Nephron progenitor cell (in vitro differentiated cells): ENCODE results near the gene PGAP6.
"Not testable (repeated sequence)": the region's sequence is repeated elsewhere in the genome, so short reads cannot be mapped to it uniquely, and the experiment has no call there.

Source experiments
- DNase-seq: peaks from one replicate; pipeline ENCODE4 v3.0.0; 2021
- H3K27ac Mint-ChIP-seq: 2 replicates; pipeline ENCODE4 v1.8.0; 2021; ENCODE audit warnings: mild to moderate bottlenecking, moderate library complexity, mixed read lengths
- H3K27me3 Mint-ChIP-seq: 2 replicates; pipeline ENCODE4 v1.8.0; 2021; ENCODE audit warnings: mild to moderate bottlenecking, low read depth, mixed read lengths; ENCODE audit not compliant: poor library complexity
- H3K36me3 Mint-ChIP-seq: 2 replicates; pipeline ENCODE4 v1.8.0; 2021; ENCODE audit warnings: low read depth, mixed read lengths
- H3K4me1 Mint-ChIP-seq: 2 replicates; pipeline ENCODE4 v1.8.0; 2021; ENCODE audit warnings: mixed read lengths
- H3K4me3 Mint-ChIP-seq: 2 replicates; pipeline ENCODE4 v1.8.0; 2021; ENCODE audit warnings: mild to moderate bottlenecking, moderate library complexity, mixed read lengths
- H3K9me3 Mint-ChIP-seq: 2 replicates; pipeline ENCODE4 v1.8.0; 2021; ENCODE audit warnings: mild to moderate bottlenecking, moderate library complexity, mixed read lengths
- CTCF ChIP-seq: fragments of 200-600 bp; sonication (generic); IDR thresholded peaks from 2 replicates; pipeline ENCODE4 v1.5.0; 2021; ENCODE audit warnings: antibody characterized with exemption

Gene PGAP6

DNA sequence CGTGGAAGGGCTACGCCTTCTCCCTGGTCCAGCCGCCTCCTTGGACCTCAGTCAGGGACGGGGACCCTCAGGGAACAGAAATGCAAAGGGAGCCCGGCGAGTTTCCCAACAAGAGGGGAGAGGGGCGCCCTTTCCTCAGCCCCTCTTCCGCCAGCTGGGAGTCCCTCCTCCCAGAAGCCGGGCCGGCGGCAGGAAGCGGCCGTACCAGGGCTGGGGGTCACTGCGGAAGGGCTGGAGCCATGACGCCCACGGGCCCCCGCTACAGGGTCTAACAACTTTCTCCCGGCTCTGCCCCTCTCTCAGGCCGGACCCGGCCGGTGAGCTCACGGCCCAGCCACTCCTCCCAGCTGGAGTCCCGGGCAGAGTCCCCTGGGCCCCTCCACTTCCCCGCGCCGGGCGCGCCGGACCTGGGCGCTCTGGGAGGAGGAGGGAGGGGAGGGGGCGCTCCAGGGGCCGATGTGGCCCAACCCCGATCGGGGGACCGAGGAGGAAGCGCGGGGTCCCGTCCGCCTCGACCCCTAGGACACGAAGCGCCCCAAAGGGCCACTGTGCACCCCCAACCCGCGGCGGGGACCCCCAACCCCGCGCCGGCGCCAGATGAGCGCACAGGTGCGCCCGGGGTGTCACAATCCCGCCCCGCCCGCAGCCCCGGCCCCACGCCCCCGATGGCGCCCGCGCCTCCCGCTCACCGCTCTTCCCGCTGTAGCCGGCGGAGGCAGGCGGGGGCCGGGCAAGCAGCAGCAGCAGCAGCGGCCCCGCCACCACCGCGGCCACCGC lies 578 bp downstream of the PGAP6 start:
- peak; percentile 50 for DNase-seq
- Mint-ChIP-seq H3K36me3 (no peaks in the 10 kb centered on the region), H3K4me3 (peak overlapping the region; percentile 81), H3K9me3 (no peaks in the 10 kb centered on the region), H3K27ac (no peak overlapping the region), H3K4me1 (peaks cover 45% of the 10 kb centered on the region), H3K27me3 (peaks cover 16% of the 10 kb centered on the region)
- no peak for TF ChIP-seq CTCF

GRCh38 chr16:380762-381011 lies 1.1 kb downstream of the PGAP6 start:
- Mint-ChIP-seq H3K27me3 (peaks cover 16% of the 10 kb centered on the region), H3K27ac (no peak overlapping the region), H3K4me1 (peaks cover 40% of the 10 kb centered on the region), H3K36me3 (no peaks in the 10 kb centered on the region), H3K9me3 (no peaks in the 10 kb centered on the region), H3K4me3 (peak overlapping the region; percentile 81)
- DNase-seq: no peak
- TF ChIP-seq CTCF: no peak

GRCh38 chr16:379961-380761 lies 1.6 kb downstream of the PGAP6 start:
- Mint-ChIP-seq H3K27me3 (peaks cover 16% of the 10 kb centered on the region), H3K4me3 (peak overlapping the region; percentile 76), H3K9me3 (no peaks in the 10 kb centered on the region), H3K36me3 (no peaks in the 10 kb centered on the region), H3K4me1 (peaks cover 38% of the 10 kb centered on the region), H3K27ac (no peak overlapping the region)
- no peak for TF ChIP-seq CTCF
- DNase-seq: no peak

DNA sequence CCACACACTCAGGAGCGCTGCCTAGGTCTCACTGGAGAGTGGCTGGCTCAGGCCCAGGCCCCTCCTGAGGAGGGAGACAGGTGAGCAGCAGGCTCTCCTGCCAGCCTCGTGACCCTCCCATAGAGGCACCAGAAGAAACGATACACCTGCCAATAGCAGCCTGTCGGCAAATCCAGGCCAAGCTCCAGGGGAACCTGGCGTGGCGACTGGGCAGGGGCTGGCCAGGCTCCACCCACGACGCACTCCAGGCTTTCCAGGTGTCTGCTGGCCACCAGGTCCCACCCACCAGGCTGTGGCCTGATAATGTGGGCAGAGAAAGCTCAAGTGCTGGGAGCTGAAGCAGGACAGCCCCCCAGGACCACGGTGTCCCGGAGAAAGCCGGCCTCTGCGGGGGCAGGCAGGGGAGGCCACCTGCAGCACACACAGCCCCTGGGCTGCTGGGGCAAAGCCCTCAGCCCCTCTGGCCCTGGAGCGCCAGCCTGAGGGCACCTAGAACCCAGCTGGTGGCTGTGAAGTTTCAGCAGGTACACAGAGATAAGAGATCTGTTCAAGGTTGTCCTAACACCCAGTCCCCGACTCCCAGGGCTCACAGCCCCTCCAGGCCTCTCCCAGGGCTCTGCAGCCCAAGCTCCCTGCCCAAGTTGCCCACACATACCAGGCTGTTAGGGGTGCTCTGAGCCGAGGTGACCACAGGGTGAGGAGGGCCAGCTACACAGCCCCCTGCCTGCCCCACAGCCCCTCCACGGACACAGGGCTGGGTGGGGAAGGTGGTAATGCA lies 2.4 kb downstream of the PGAP6 start:
- Mint-ChIP-seq H3K9me3 (no peaks in the 10 kb centered on the region), H3K27ac (no peak overlapping the region), H3K27me3 (peaks cover 16% of the 10 kb centered on the region), H3K36me3 (no peaks in the 10 kb centered on the region), H3K4me3 (no peak overlapping the region), H3K4me1 (peaks cover 33% of the 10 kb centered on the region)
- no peak for TF ChIP-seq CTCF
- no peak for DNase-seq

GRCh38 chr16:378821-379182 lies 3.0 kb downstream of the PGAP6 start:
- peaks cover 28% of the 10 kb centered on the region for H3K4me1 Mint-ChIP-seq
- no peaks in the 10 kb centered on the region for H3K9me3 Mint-ChIP-seq
- H3K27ac Mint-ChIP-seq: no peak overlapping the region
- peaks cover 16% of the 10 kb centered on the region for H3K27me3 Mint-ChIP-seq
- no peaks in the 10 kb centered on the region for H3K36me3 Mint-ChIP-seq
- no peak for TF ChIP-seq CTCF
- DNase-seq: no peak
- H3K4me3 Mint-ChIP-seq: no peak overlapping the region

GRCh38 chr16:378113-378820 lies 3.5 kb downstream of the PGAP6 start:
- not testable (repeated sequence) for H3K36me3 Mint-ChIP-seq, H3K9me3 Mint-ChIP-seq, DNase-seq, H3K27ac Mint-ChIP-seq, H3K4me3 Mint-ChIP-seq
- H3K4me1 Mint-ChIP-seq: peaks cover 22% of the 10 kb centered on the region
- H3K27me3 Mint-ChIP-seq: peaks cover 11% of the 10 kb centered on the region
